Measurements from ENCODE around the gene GINS3. TPM values are rescaled to one million over a fixed set of nuclear protein-coding genes. Genes with fewer than 3 reads are reported as not detected.
"Not testable (repeated sequence)": the region's sequence is repeated elsewhere in the genome, so short reads cannot be mapped to it uniquely, and the experiment has no call there.

GINS3 gene
- total RNA-seq, 1 experiment from 2014 or later, result 24.2 TPM

- Histone ChIP-seq H3K4me2 (ENCODE audit: low read depth, low read length, poor library complexity, severe bottlenecking) (no peak overlapping the region), H3K27ac (ENCODE audit: low read length) (peak overlapping the region; percentile 48), H3K9ac (ENCODE audit: low read length) (no peak overlapping the region), H3K9me3 (ENCODE audit: low read length) (no peaks in the 10 kb centered on the region), H3K4me1 (ENCODE audit: low read length) (peaks cover 4% of the 10 kb centered on the region; the same call in 1 of the 2 replicates), H3K4me3 (ENCODE audit: low read length) (no peak overlapping the region), H3K36me3 (ENCODE audit: insufficient read depth, low read length) (peaks cover 58% of the 10 kb centered on the region), H3K27me3 (ENCODE audit: low read length) (no peaks in the 10 kb centered on the region), H3K9me2 (replicated peaks; ENCODE audit: insufficient read depth, low read length) (no peaks in the 10 kb centered on the region), H2AFZ (ENCODE audit: low read length) (no peak overlapping the region), H3K79me2 (ENCODE audit: low read length) (peaks cover 48% of the 10 kb centered on the region), H4K20me1 (ENCODE audit: insufficient read depth, low read depth, low read length) (no peaks in the 10 kb centered on the region)
- DNase-seq, result no peak
These were observed 7.7 kb downstream of the GINS3 start for GRCh38 chr16:58399718-58400633.

- DNase-seq; H3K9me3 ChIP-seq (ENCODE audit: low read length); H4K20me1 ChIP-seq (ENCODE audit: insufficient read depth, low read depth, low read length); H3K9ac ChIP-seq (ENCODE audit: low read length); H2AFZ ChIP-seq (ENCODE audit: low read length); H3K27me3 ChIP-seq (ENCODE audit: low read length); H3K4me3 ChIP-seq (ENCODE audit: low read length); H3K27ac ChIP-seq (ENCODE audit: low read length); H3K9me2 ChIP-seq (replicated peaks; ENCODE audit: insufficient read depth, low read length); H3K4me2 ChIP-seq (ENCODE audit: low read depth, low read length, poor library complexity, severe bottlenecking): not testable (repeated sequence)
- H3K4me1 ChIP-seq (ENCODE audit: low read length), result peaks cover 16% of the 10 kb centered on the region
- H3K36me3 ChIP-seq (ENCODE audit: insufficient read depth, low read length), result peaks cover 57% of the 10 kb centered on the region
- peaks cover 48% of the 10 kb centered on the region for H3K79me2 ChIP-seq (ENCODE audit: low read length)
These were observed 9.0 kb downstream of the GINS3 start for GRCh38 chr16:58401305-58401704.

GRCh38 chr16:58402796-58403195 lies 10.5 kb downstream of the GINS3 start:
- H3K9me3 ChIP-seq (ENCODE audit: low read length), result no peaks in the 10 kb centered on the region
- H3K4me3 ChIP-seq (ENCODE audit: low read length), result no peak overlapping the region
- H3K36me3 ChIP-seq (ENCODE audit: insufficient read depth, low read length), result peaks cover 57% of the 10 kb centered on the region
- H2AFZ ChIP-seq (ENCODE audit: low read length), result no peak overlapping the region
- no peaks in the 10 kb centered on the region for H4K20me1 ChIP-seq (ENCODE audit: insufficient read depth, low read depth, low read length)
- no peak overlapping the region for H3K4me2 ChIP-seq (ENCODE audit: low read depth, low read length, poor library complexity, severe bottlenecking)
- no peak for DNase-seq
- H3K4me1 ChIP-seq (ENCODE audit: low read length), result peaks cover 31% of the 10 kb centered on the region
- H3K9ac ChIP-seq (ENCODE audit: low read length), result no peak overlapping the region
- H3K27me3 ChIP-seq (ENCODE audit: low read length), result no peaks in the 10 kb centered on the region
- H3K9me2 ChIP-seq (replicated peaks; ENCODE audit: insufficient read depth, low read length), result no peaks in the 10 kb centered on the region
- peaks cover 48% of the 10 kb centered on the region for H3K79me2 ChIP-seq (ENCODE audit: low read length)
- H3K27ac ChIP-seq (ENCODE audit: low read length), result no peak overlapping the region

GRCh38 chr16:58409316-58409973 lies 17.2 kb downstream of the GINS3 start:
- Histone ChIP-seq H3K4me3 (ENCODE audit: low read length) (no peak overlapping the region), H4K20me1 (ENCODE audit: insufficient read depth, low read depth, low read length) (no peaks in the 10 kb centered on the region), H3K4me1 (ENCODE audit: low read length) (peaks cover 72% of the 10 kb centered on the region), H3K9me2 (replicated peaks; ENCODE audit: insufficient read depth, low read length) (no peaks in the 10 kb centered on the region), H3K9me3 (ENCODE audit: low read length) (no peaks in the 10 kb centered on the region), H3K9ac (ENCODE audit: low read length) (peak overlapping the region; percentile 20; the same call in 1 of the 2 replicates), H3K4me2 (ENCODE audit: low read depth, low read length, poor library complexity, severe bottlenecking) (no peak overlapping the region), H3K27me3 (ENCODE audit: low read length) (no peaks in the 10 kb centered on the region), H3K79me2 (ENCODE audit: low read length) (no peaks in the 10 kb centered on the region), H3K27ac (ENCODE audit: low read length) (peak overlapping the region; percentile 100), H2AFZ (ENCODE audit: low read length) (peak overlapping the region; percentile 81; the same call in 1 of the 2 replicates), H3K36me3 (ENCODE audit: insufficient read depth, low read length) (peaks cover 4% of the 10 kb centered on the region; the same call in 1 of the 2 replicates)
- DNase-seq, result no peak

GRCh38 chr16:58411336-58411735 lies 19.1 kb downstream of the GINS3 start:
- Histone ChIP-seq H2AFZ (ENCODE audit: low read length) (0 out of 2 replicates have a peak overlapping the region, but pooled peaks have one; percentile 58), H3K79me2 (ENCODE audit: low read length) (no peaks in the 10 kb centered on the region), H4K20me1 (ENCODE audit: insufficient read depth, low read depth, low read length) (no peaks in the 10 kb centered on the region), H3K4me1 (ENCODE audit: low read length) (peaks cover 72% of the 10 kb centered on the region), H3K4me2 (ENCODE audit: low read depth, low read length, poor library complexity, severe bottlenecking) (no peak overlapping the region), H3K9me3 (ENCODE audit: low read length) (no peaks in the 10 kb centered on the region), H3K9ac (ENCODE audit: low read length) (no peak overlapping the region), H3K9me2 (replicated peaks; ENCODE audit: insufficient read depth, low read length) (no peaks in the 10 kb centered on the region), H3K27me3 (ENCODE audit: low read length) (no peaks in the 10 kb centered on the region), H3K36me3 (ENCODE audit: insufficient read depth, low read length) (no peaks in the 10 kb centered on the region), H3K27ac (ENCODE audit: low read length) (peak overlapping the region; percentile 100), H3K4me3 (ENCODE audit: low read length) (no peak overlapping the region)
- no peak for DNase-seq

GRCh38 chr16:58411736-58412614 lies 19.7 kb downstream of the GINS3 start:
- Histone ChIP-seq H4K20me1 (ENCODE audit: insufficient read depth, low read depth, low read length) (no peaks in the 10 kb centered on the region), H3K4me3 (ENCODE audit: low read length) (no peak overlapping the region), H3K27me3 (ENCODE audit: low read length) (no peaks in the 10 kb centered on the region), H2AFZ (ENCODE audit: low read length) (peak overlapping the region; percentile 58; the same call in 1 of the 2 replicates), H3K4me1 (ENCODE audit: low read length) (peaks cover 72% of the 10 kb centered on the region), H3K79me2 (ENCODE audit: low read length) (no peaks in the 10 kb centered on the region), H3K9me2 (replicated peaks; ENCODE audit: insufficient read depth, low read length) (no peaks in the 10 kb centered on the region), H3K27ac (ENCODE audit: low read length) (peak overlapping the region; percentile 100), H3K36me3 (ENCODE audit: insufficient read depth, low read length) (no peaks in the 10 kb centered on the region), H3K9ac (ENCODE audit: low read length) (no peak overlapping the region), H3K9me3 (ENCODE audit: low read length) (no peaks in the 10 kb centered on the region), H3K4me2 (ENCODE audit: low read depth, low read length, poor library complexity, severe bottlenecking) (no peak overlapping the region)
- no peak for DNase-seq

GRCh38 chr16:58412615-58412970 lies 20.3 kb downstream of the GINS3 start:
- DNase-seq; H3K79me2 ChIP-seq (ENCODE audit: low read length); H3K9ac ChIP-seq (ENCODE audit: low read length); H3K4me3 ChIP-seq (ENCODE audit: low read length); H3K36me3 ChIP-seq (ENCODE audit: insufficient read depth, low read length); H4K20me1 ChIP-seq (ENCODE audit: insufficient read depth, low read depth, low read length); H2AFZ ChIP-seq (ENCODE audit: low read length); H3K9me3 ChIP-seq (ENCODE audit: low read length); H3K9me2 ChIP-seq (replicated peaks; ENCODE audit: insufficient read depth, low read length); H3K27me3 ChIP-seq (ENCODE audit: low read length): not testable (repeated sequence)
- H3K4me2 ChIP-seq (ENCODE audit: low read depth, low read length, poor library complexity, severe bottlenecking), result peak overlapping the region; percentile 40
- peaks cover 70% of the 10 kb centered on the region for H3K4me1 ChIP-seq (ENCODE audit: low read length)
- H3K27ac ChIP-seq (ENCODE audit: low read length), result peak overlapping the region; percentile 100
